ENCODE measurements around the gene ADGRB2.

Gene ADGRB2

DNA sequence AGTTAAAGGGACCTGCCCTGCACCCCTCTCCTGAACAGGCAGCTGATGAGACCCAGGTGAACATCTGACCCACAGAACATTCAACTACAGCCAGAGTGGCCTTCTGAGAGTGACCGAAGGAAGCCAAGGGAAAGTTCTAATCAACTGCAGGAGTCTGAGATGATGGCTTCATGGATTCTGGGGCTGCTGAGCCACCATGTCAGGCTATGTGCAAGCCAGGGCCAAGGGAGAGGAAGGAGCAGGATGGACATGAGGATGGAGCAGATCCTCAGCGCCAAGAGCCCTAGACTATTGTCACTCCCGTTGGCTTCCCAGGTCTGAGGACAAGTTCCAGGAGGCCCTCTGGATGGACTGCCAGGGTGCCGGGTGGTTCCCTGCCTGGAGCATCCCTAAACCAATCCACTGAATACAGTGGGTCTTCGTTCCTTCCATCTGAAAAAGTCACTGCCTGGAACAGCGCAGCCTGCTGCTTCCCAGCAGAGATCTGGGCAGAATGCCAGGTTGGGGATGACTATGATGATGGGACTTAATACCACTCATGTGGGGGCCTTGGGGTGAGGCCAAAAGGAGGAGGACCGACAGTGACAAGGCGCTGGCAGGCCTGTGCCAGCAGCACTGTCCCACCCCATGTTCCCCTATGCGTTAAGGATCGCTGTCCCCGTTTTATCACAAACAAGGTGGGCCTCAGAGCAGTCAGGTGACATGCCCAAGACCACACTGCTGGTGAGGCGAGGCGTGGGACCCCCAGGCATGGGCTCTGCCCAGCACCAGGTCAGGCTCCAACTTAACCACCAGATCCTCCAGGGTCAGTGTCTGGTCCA, 31.9 kb upstream of the ADGRB2 start:
- DNase-seq = peak; percentile 85

DNA sequence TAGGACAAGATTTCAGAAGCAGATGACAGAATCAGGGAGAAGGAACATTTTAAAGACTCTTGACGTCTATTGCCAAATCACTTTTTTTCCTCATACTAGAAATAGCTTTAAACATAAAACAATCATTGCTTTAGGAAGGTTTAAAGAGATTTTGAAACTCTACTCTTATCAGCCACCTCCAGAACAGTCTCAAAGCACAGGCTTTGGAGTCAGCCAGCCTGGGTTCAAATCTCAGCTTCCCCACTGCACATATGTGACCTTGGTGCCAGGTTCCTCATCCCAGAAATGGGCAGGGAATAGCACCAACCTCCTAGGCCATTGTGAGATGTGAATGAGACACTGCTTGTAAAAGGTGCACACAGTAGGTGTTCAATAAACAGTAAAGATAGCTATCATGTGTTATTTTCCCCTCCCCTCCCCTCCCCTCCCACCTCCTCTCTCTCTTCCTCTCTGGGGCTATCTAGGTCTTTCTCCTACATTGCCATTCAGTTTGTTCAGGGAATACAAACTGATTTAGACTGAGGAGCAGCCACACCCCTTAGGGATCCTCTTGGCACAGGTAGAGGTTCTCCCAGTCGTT, 31.0 kb upstream of the ADGRB2 start:
- DNase-seq = no peak

DNA sequence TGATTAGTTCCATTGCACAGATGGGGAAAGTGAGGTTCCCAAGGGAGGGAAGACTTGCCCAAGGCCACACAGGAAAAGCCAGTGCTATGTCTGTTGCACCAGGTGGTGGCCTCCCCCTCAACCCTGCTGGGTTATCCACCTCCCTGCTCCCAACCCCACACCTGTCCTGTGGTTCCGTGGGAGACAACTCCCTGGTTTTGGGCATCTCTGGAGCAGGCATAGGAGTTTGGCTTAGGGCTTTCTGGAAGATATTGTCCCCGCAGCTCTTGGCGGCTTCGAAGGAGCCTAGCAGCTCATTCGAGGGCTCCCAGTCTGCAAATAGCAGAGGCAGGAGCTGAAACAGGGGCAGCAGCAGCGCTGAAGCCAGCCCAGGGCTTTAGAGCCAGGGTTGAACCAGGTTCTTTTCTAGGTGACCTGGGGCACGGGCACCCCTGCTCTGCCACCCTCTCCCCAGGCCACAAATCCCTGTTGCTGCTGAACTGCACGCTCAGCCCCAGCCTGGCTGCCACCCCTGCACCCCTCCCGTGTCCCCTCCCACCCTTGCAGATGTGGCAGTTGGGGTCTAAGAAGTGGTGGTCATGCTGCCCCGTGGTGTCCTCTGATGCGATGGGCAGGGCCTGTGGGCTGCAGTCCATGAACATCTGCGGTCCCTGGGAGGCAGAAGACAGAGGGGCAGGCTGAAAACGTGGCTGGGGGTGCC, 29.6 kb upstream of the ADGRB2 start:
- no peak for DNase-seq

DNA sequence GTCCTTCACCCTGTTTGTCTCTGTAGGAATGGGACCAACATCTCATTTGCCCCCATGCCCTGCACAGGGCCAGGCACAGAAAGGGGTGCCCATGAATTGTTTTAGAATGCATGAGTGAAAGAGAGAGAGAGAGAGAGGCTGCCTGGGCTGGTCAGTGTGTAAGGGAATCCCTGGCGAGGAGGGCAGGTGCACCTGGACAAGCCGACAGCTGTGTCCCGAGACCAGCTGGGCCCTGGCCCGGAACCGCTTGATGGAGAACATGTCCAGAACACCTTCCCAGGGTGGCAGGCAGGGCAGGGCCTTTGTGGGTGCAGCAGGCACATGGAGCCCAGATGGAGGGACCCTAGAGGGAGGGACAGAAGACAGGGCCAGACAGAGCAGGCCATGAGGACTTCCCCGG, 28.9 kb upstream of the ADGRB2 start:
- DNase-seq = no peak

DNA sequence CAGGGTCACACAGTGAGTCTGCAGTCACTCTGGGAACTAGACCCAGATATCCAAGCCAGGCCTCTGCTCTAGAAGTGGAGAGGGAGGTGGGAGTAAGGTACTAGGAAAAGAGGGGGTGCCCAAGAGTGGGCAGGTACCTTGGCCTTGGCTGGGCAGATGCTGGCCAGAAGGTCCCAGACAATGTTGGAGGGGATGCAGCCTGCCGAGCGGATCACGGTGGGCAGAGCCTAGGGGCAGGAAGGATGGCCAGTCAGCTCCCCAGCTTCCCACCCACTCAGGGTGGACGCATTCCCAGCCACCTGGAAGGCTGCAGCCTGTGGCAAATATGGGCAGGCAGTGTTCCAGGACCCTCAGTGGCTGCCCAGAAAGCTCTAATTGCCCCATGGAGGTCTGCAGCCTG, 28.4 kb upstream of the ADGRB2 start:
- DNase-seq = no peak

DNA sequence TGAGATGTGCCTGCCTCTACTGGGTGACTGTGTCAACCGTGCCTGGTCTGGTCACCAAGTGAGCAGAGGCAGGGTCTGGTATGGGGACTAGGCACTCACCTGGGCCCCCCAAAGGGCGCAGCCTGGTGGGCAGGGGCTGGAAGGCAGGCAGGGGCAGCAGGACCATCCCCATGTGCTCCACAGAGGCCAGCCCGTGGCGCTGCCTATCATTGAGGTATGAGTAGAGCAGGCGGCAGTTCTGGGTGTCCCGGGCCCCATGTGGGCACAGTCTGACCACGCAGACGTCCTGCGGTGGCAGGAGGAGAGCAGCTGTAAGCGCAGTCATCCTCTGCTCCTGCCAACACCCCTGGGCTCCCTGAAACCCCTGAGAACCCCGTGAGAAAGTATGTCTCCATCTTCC, 28.0 kb upstream of the ADGRB2 start:
- DNase-seq = no peak

DNA sequence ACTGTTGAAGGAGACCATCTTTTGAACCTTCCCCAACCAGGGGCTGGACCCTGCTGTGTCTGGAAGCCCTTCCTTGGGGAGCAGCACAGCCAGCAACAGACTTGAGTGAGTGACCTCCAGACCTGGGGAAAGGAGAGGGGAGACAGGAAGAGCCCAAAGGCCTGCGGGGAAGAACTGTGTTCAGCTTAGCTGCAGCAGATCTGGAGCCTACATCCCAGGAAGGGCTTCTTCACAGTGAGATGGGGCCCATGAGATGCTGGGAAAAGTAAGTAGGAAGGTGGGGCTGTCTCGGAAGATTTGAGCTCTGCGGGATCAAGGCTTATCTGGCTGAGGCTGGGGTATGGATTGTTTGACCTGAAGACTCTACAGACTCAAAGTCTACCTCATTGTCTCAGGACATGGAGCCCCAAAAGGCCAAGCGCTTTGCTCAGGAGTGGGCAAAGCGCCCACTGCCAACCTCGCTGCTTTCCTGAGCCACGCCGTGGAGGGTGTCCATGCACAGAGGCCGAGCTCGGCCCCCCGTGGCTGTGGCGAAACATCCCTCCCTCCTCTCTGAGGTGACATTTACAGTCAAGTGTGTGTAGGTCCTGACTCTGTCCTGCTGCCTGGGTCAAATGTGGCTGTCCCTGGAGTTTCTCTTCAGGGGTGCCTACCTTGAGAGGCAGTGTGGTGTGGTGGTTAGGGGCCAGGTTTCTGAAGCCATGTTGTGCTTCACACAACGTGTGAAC, 27.2 kb upstream of the ADGRB2 start:
- no peak for DNase-seq

DNA sequence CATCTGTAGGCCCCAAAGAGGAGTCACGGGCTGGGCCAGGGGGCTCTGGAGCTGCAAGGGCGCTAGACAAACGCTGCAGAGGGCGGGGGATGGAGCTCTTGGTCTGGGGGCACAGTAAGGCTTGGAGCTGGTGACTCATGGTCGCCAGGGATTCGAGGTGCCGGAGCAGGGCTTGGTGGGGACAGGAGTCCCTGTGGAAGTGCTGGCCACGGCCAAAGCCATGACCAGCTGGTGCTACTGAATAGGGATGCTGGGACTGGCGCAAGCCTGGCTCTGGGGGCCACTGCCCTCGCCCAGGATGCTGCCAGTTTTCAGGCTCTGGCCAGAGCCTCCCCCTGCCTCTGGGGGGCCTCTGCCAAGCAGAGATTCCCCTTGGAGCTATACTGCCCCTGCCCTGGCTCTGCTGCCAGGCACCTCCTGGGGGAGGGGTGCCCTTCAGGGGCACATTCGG, 26.5 kb upstream of the ADGRB2 start:
- no peak for DNase-seq

DNA sequence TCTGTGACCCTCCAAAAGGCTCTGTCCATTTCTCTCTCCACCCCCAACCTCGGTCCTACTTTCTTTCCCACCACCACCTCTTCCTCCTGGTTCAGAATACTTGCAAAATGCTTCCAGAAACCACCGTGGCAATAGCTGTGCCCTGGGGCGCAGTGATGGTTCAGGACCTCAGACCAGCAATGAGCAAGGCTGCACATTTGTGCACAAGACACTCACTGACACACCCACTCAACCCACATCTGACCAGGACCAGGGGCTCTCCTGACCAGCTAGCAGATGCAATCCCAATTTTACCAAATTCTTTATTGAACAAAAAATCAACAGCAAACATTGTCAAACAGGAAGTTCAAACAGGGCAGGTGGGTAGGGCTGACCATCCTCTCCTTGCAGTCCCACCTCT, 26.0 kb upstream of the ADGRB2 start:
- DNase-seq = no peak

DNA sequence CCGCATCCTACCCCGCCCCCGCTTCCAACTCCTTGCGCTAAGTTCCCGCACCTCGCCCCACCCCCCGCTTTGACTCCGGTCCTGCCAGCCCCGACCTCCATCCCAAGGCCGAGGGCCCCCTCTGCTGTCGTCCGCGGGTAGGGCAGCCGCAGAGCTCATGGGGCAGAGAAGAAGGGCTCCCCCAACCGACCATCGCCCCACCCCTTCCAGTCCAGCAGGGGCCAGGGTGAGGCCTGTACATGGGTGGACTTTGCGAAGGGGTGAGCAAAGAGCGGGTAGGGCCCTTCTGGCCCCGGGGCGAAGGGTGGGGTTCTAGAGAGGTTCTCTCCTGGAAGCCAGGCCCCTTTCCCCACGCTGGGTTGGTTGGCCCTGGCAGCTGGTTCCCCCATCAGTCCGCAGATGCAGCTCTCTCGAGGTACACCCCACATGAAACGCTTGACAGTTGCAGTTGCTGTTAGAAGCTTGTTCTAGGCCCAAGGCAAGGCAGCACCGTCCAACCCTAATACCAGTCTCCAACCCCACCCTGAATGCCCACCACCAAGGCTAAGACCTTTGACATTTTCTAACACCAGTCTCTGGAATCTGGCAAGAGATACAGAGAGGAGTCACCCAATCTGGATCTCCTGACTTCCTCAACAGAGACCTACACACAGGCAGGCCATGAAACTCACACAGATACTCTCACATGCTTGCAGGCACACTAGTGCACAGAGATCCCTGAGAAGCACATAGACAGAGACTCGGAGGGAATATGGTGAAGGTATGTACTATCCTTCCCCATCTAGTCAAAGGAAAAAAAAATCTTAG, 25.3 kb upstream of the ADGRB2 start:
- DNase-seq = peak; percentile 94

DNA sequence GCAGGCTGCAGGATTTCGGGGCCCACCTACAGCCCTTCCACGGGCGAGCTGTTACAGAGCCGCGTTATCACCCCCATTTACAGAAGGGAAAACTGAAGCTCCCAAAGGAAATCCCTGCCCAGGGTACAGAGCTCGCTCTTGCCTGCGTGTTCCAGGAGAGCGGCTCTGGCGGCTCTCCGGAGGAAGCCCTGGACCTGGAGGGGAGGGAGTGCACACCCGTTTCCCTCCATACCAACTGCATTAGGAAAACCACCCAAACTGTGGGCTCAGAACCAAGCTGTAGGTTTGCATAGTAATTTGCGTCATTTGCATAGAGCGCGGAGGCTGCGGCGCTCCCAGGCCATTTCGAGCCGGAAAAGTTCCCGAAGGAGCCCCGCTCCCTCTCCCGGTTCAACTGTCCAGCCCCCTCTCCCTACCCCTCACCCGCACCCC, 24.7 kb upstream of the ADGRB2 start:
- peak; percentile 76 for DNase-seq

DNA sequence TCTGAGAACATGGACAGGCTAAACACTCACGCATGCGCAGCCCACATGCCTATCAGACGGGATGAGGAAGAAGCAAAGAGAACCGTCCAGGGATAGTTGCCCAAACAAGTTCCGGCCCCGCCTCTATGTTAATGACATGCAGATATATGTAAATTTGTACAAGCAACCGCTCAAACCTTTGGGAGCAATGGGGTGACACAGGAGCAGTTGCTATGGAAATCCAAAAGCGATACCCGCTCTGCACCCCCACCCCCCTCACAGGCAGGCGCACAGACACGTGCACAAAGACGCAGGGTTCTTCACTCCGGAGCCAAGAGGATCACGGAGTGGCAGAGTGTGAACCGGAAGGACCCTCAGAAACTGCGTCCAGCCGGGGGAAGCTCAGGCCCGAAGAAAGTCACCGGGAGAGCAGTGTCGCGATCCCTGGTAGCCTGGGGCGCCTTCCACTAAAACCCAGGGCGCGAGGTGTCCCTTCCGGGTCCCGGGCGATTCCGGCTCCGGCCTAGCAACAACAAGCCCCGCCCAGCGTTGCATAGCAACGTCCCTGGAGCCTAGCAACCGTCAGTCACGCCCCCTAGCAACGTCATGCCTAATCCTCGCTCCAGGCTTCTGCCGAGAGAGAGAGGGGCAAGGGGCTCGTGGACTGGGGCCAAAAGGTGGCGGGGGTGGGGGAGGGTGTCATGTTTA, 24.1 kb upstream of the ADGRB2 start:
- DNase-seq = peak; percentile 94

DNA sequence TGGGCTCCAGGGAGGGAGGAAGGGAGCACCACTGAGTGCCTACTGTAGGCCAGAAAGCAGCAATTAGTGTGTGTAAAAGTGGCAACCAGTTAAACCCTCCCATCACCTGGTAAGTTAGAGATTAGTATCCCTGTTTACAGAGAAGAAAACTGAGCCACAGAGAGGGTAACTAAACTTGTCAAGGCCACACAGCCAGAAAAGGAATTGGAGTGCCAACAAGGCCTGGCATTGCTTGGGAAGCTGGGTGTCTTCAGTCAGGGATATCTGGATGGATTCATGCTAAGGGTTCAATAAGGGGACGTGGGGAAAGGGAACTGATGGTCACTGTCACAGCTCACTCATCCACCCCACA, 23.6 kb upstream of the ADGRB2 start:
- no peak for DNase-seq

DNA sequence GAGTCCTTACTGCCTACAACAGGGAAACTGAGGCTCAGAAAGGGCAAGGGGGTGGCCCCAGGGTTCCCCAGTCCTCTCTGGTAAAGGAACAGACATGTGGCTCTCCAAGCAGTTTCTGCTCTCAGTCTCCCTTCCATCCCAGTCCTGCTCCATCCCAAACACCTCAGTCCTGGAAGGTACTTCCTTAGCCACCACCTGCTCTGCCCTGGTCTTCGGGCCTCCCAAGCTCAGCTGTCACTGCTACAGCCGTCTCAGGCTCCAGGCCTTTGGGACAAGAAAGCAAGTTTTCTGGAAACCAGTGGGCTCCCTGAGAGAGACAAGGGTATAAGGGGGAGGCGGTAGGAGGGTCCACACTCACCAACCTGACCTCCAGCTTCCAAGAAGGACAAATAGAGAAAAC, 23.1 kb upstream of the ADGRB2 start:
- DNase-seq = no peak

DNA sequence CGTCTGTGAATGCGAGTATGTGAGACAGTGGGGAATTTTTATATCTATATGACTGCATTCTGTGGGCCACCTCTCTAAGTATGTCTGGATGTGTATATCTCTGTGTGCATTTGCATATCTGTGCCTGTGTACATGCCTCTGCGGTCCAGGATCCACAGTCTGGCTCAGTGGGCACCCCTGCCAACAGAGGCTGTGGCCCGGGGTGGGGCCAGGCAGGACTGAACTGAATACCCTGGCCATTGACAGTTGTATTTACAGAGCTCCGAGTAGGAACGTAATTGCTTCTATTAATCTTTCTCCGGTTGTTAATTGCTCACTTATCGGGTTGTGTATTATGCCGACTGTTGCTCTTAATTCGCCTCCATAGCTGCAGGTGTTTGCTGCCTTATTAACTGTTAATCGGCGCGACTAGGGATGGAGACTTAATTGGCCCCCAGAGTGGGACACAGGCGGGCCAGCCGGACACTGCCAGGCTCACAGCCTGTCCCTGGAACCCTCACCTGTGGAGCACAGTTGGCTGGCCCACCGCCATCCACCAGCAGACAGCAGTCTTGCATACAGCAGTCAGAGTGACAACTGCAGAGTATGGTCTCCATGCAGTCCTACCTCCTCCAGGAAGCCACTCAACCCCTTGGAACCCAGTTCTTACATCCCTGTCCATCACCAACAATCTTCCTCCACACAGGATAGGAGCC, 22.4 kb upstream of the ADGRB2 start:
- no peak for DNase-seq

DNA sequence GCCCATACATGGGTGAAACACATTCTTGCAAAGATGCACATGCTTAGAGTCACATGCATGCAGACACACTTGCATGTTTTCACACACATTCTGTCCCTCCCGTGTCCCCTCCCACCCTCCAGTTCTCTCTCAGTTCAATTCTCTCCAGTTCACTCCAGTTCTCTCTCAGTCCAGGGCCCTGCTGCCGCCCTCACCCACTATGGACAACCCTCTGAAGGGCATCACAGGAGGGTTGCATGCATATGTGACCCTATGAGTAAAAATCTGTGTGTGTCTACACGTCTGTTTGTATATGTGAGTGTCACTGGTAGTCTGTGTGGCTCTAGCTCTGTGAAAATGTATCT, 21.8 kb upstream of the ADGRB2 start:
- DNase-seq = no peak

DNA sequence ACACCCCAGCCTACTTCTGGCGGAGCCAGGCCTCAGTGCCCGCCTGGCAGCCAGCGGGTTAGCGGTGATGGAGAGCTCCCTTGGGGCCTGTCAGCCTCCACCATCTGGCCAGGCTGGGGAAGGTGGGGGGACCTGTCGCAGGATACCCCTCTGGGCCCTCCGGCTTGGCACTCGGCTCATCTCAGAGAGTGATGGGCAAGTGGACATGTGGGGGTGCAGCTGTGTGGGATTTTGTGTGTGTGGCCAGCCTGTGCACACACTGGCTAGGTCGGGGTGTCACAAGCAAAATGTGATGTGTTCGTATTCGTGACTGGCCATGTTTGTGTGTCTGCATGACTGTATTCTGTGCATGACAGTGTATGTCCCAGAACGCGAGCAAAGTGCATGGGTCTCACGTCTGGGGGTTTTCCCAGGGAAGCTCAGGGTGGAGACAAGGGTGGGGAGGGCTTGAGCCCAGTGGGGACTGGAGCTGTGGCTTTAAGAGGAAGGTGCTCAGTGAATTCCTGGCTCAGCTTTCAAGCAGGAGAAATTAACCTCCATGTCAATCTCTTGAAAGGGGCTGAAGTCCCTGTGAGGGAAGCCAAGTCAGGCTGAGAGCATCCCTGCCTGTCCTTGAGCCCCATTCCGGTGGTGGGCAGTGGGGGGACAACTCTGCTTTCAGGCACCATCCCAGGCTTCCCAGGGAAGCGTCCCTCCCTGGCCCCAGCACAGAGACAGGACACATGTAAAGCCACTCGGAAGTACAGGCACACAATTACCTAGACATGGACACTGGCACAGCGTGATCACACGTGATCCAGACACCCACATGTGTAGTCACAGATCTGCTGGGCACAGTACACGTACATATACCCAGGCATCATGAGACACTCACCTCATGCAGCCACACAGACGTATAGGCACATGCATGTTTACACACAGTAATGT, 21.1 kb upstream of the ADGRB2 start:
- DNase-seq = peak; percentile 78

DNA sequence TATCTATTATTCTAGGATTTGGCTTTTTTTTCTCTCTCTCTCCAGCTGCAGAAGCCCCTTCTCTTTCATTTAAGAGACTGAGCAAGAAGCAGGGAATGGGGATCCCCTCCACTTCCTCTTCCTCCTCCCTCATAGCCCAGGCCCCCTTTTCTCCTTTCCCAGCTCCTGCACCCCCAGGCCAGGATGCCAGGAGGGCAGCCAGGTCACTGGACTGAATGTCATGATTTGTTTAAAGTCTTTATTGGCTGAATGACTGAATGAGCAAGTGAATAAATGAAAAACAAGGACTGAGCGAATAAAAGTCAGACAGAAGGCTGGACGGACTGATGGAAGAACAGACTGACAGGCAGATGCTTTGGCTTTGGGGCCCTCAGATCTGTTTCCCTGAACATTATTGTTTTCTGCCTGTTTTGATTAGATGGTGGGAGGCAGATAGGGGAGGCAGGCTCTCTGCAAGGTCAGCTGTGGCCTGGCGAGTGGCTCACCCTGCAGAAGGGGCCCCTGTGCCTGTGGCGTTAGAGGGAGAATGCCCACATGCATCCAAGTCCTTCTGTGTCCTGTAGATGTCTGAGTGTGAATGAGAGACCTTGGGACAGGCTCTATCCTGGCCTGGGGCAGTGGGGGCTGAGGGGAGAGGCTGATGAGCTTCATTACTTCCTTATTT, 20.3 kb upstream of the ADGRB2 start:
- no peak for DNase-seq

DNA sequence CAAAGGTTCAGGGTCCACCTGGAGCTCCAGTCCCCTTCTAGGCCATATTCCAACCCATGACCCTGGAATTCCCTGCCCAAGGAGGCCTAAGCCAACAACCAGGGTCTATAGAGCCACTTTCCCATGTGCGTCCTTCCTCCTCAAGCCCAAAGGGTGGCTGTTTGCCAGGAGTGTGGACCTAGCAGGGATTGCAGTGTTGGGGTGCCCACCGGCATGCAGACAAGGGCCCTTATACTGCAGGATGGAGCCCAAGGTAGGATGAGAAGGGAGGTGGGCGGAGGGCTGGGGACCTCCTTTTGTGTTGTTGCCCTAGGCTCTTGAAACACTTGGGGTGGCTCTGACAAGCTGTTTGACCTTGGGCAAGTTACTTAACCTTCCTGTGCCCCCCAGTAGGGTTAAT, 19.7 kb upstream of the ADGRB2 start:
- no peak for DNase-seq
